Spleen (tissue), 7 donors: ENCODE data around the gene RGPD8.
"Not testable (repeated sequence)": the region's sequence is repeated elsewhere in the genome, so short reads cannot be mapped to it uniquely, and the experiment has no call there.

Source experiments
- POLR2A ChIP-seq, 3 donors: fragments of 450-650 bp; IDR thresholded peaks; one replicate each; pipeline ENCODE4 v1.5.1; 2017; ENCODE audit warnings: antibody characterized with exemption in 3 of 3, mild to moderate bottlenecking in 1 of 3
- TF ChIP-seq, protein P1 (sequence below), 11 experiments: fragments of 200-600 bp in 7 of 11; fragments of 450-650 bp in 4 of 11; sonication (generic) in 4 of 11; IDR thresholded peaks in 8 of 11; conservative IDR thresholded peaks in 3 of 11; 1 replicate in 7 of 11; 2 replicates in 4 of 11; pipeline versions ENCODE4 v1.4.0 to v1.8.0; 2016 to 2021; ENCODE audit warnings: antibody characterized with exemption in 11 of 11, inconsistent platforms in 4 of 11, mild to moderate bottlenecking in 1 of 11
- donor health status: DM: no; HTN: no; CAD: no; lungs with moderate emphysema.
- donor health status: DM: no; HTN: no; CAD: no.
- donor health status: DM: no; HTN: no; CAD: no.

DNA sequence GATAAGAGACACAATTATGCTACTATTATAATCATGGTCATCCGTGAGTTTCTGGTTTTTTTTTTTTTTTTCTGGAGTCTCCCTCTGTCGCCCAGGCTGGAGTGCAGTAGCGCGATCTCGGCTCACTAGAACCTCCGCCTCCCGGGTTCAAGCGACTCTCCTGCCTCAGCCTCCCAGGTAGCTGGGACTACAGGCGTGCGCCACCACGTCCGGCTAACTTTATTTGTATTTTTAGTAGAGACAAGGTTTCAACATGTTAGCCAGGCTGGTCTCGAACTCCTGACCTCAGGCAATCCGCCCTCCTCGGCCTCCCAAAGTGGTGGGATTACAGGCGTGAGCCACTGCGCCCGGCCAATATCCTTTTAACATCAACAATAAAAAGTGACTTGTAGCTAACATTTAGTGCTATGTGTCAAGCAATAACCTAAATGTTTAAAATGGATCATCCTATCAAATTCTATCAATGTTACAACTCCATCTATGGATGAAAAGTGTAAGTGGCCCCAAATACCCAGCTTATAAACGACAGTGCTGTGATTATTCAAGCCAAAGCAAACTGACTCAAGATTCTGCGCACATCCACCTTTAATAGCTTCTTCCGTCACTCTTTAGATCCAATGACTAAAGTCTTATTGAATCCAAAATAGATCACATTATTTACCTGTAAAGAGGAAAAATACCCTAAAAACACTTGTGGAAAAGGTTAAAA lies 1.7 kb downstream of the RGPD8 start:
- TF ChIP-seq, protein P1, sequence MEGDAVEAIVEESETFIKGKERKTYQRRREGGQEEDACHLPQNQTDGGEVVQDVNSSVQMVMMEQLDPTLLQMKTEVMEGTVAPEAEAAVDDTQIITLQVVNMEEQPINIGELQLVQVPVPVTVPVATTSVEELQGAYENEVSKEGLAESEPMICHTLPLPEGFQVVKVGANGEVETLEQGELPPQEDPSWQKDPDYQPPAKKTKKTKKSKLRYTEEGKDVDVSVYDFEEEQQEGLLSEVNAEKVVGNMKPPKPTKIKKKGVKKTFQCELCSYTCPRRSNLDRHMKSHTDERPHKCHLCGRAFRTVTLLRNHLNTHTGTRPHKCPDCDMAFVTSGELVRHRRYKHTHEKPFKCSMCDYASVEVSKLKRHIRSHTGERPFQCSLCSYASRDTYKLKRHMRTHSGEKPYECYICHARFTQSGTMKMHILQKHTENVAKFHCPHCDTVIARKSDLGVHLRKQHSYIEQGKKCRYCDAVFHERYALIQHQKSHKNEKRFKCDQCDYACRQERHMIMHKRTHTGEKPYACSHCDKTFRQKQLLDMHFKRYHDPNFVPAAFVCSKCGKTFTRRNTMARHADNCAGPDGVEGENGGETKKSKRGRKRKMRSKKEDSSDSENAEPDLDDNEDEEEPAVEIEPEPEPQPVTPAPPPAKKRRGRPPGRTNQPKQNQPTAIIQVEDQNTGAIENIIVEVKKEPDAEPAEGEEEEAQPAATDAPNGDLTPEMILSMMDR (IDR thresholded peaks at IDR 0.05 in 8 of 11, conservative IDR thresholded peaks at IDR 0.05 in 3 of 11), result not testable (repeated sequence)
- not testable (repeated sequence) for TF ChIP-seq POLR2A (IDR thresholded peaks at IDR 0.05)
